HG03175 (cell line): ENCODE data around the gene AMER2.

Experiments
- ATAC-seq: cut with Tn5 transposase; IDR thresholded peaks from one replicate; pipeline ENCODE4 v1.9.1; 2021; ENCODE audit warnings: mild to moderate bottlenecking, moderate library complexity; ENCODE audit not compliant: unreplicated experiment

The AMER2 gene

GRCh38 chr13:25171517-25172302 lies at the start of gene AMER2:
Gene AMER2, minus strand, starts transcription at chr13:25172288. Its CDS starts 669 bp downstream, at chr13:25171619.
- ATAC-seq: peak; percentile 46

GRCh38 chr13:25218019-25218418 lies 45.9 kb upstream of the AMER2 start:
- ATAC-seq: no peak

- ATAC-seq: no peak
Observed at GRCh38 chr13:25217023-25217885, 45.2 kb upstream of the AMER2 start.

DNA sequence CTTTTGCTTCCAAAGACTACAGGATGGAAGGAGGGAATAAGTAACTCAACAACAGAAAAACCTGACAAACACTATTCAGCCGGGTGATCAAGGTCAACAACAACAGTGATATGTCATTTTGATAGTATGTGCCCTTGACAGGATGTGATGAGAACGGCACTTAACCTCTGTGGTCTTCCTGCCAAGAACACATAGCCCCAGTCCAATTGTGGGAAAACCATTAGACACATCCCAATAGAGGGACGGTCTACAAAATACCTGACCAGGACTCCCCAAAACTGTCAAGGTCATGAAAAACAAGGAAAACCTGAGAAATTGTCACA lies 43.1 kb upstream of the AMER2 start:
- no peak for ATAC-seq

- ATAC-seq: no peak
Observed at GRCh38 chr13:25214491-25215252, 42.6 kb upstream of the AMER2 start.

- no peak for ATAC-seq
Observed at GRCh38 chr13:25213715-25214114, 41.6 kb upstream of the AMER2 start.

DNA sequence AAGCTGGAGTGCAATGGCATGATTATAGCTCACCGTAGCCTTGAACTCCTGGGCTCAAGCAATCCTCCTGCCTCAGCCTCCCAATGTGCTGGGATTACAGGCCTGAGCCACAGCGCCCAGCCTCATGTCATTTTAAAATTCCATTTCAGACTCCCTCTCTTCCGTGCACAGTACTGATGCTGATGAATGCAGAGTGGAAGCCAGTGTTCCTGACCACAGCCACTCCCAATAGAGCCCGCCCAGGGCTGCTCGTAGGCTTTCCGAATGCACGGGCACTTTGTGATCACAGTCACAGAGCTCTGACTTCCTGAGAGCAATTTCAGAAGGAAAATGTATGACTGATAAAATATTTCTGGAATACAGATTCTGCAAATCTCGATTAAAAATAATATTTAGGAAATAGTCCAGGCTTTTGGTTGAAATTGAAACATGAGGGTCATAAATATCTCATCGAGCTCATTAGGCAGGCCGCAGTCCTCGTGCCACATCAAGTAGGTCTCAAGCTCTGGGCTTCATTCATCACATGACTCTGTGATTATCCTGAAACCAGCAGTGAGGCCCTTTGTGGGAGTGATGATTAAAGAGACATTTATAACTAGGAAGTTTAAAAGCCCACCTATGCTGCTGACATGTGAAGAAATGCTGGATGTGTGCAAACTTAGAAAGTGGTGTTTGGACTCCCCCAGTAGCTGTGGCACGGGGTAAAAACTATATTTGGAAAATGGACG lies 38.9 kb upstream of the AMER2 start:
- no peak for ATAC-seq

GRCh38 chr13:25207291-25207810 lies 35.3 kb upstream of the AMER2 start:
- ATAC-seq: no peak

- no peak for ATAC-seq
Observed at GRCh38 chr13:25204863-25205262, 32.8 kb upstream of the AMER2 start.

GRCh38 chr13:25203127-25203740 lies 31.1 kb upstream of the AMER2 start:
- ATAC-seq: no peak

- no peak for ATAC-seq
Observed at GRCh38 chr13:25200783-25201182, 28.7 kb upstream of the AMER2 start.

GRCh38 chr13:25198647-25199046 lies 26.6 kb upstream of the AMER2 start:
- ATAC-seq: no peak

GRCh38 chr13:25196971-25197370 lies 24.9 kb upstream of the AMER2 start:
- no peak for ATAC-seq

DNA sequence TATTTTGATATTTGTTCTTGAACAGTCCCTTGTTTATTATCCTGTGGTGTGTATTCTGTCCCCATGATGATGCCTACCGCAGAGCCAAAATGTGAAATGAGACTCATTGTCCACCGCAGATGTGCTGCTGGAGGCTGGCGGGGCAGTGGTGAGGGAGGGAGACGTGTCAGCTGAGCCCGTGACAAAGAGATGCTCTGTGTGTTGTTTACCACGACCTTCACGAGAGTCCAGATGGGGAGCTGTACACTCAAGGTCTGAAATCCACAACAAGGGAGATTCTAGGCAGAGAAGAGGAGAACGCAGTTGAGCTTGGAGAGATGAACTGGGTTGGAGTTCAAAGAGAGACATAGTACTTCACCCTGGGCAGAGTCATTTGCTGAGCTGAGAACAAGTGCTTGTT lies 20.8 kb upstream of the AMER2 start:
- no peak for ATAC-seq

GRCh38 chr13:25192489-25192888 lies 20.4 kb upstream of the AMER2 start:
- ATAC-seq: no peak

GRCh38 chr13:25192052-25192451 lies 20.0 kb upstream of the AMER2 start:
- ATAC-seq: no peak

DNA sequence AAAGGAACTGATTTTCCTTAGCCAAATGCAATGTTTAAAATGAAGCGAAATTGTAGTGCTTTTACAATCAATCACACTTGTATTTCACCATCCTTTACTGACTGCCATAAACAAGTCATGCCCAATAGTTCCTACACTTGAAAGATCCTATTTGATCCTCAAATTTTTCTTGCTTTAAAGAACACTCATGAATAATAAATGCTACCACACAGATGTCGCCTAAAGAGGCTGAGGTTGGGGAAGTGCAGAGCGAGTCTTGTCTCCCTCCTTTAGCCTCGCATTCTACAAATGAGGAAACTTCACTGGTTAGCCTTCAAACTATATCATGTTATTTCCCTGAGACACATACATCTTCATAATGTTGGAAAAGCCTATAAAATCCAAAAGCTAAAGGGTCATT lies 18.7 kb upstream of the AMER2 start:
- no peak for ATAC-seq

DNA sequence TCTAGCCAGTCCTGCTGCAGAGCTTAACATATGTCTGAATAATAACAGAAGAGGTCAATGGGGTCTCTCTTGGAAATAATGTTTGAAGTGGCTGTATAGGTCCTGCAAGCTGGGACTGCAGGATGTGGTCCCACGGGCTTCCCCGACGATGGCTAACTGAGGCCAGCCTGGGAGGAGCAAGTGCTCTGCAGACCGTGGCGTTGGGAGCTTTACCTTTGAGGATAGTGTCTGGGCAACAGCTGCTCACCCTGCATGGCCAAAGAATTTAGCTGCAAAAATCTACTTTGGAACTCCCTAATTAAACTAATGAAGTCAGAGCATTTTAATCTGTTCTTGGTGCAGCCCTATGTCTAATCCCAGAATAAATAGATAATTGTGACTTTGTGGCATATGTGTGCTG lies 18.2 kb upstream of the AMER2 start:
- no peak for ATAC-seq

GRCh38 chr13:25187596-25187995 lies 15.5 kb upstream of the AMER2 start:
- ATAC-seq: no peak

DNA sequence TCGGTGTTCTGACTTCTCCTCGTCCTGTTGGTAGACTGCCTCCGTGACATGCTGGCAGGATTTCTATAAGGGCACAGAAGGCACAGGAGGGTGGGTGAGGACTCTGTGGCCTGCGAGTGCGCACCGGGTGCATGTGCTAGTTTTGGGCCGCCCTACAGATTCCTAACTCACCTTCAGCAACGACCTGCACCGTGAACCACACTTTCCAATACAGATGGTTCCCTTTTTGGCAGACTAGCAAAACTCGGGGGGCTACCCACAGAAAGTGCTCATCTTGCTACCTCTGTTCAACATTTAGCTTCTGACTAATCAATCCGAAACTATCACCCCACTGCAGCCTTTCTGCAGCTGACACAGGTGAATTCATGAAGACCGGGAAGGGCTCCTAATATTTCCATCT lies 14.1 kb upstream of the AMER2 start:
- peak; percentile 65 for ATAC-seq
